HK-2 (cell line): ENCODE data around the gene TLCD2.
A peak's percentile ranks its signal among the peaks of the same experiment; 100 is the strongest.
"Not testable (repeated sequence)": the region's sequence is repeated elsewhere in the genome, so short reads cannot be mapped to it uniquely, and the experiment has no call there.

Experiments used
- DNase-seq: peaks from one replicate; pipeline ENCODE4 v3.0.0-alpha.2; 2018; ENCODE audit not compliant: unreplicated experiment

Gene TLCD2

GRCh38 chr17:1735834-1736347 lies 25.7 kb upstream of the TLCD2 start:
- no peak for DNase-seq

GRCh38 chr17:1735418-1735817 lies 25.2 kb upstream of the TLCD2 start:
- no peak for DNase-seq

GRCh38 chr17:1733759-1734158 lies 23.6 kb upstream of the TLCD2 start:
- no peak for DNase-seq

GRCh38 chr17:1732833-1733321 lies 22.7 kb upstream of the TLCD2 start:
- DNase-seq: no peak

- DNase-seq: no peak
Observed at GRCh38 chr17:1732241-1732832, 22.2 kb upstream of the TLCD2 start.

- no peak for DNase-seq
Observed at GRCh38 chr17:1731194-1731506, 21.0 kb upstream of the TLCD2 start.

- DNase-seq: peak; percentile 93
Observed at GRCh38 chr17:1730326-1731193, 20.4 kb upstream of the TLCD2 start.

- DNase-seq: no peak
Observed at GRCh38 chr17:1729966-1730325, 19.8 kb upstream of the TLCD2 start.

- no peak for DNase-seq
Observed at GRCh38 chr17:1727876-1728630, 17.9 kb upstream of the TLCD2 start.

- DNase-seq: no peak
Observed at GRCh38 chr17:1727258-1727789, 17.1 kb upstream of the TLCD2 start.

GRCh38 chr17:1726626-1727257 lies 16.6 kb upstream of the TLCD2 start:
- DNase-seq: no peak

- DNase-seq: no peak
Observed at GRCh38 chr17:1725642-1726511, 15.7 kb upstream of the TLCD2 start.

- no peak for DNase-seq
Observed at GRCh38 chr17:1724869-1725641, 14.9 kb upstream of the TLCD2 start.

- DNase-seq: peak; percentile 88
Observed at GRCh38 chr17:1724351-1724868, 14.2 kb upstream of the TLCD2 start, which contains the start of gene WDR81. TSS of gene WDR81 (plus strand) at chr17:1724704. CDS start at chr17:1724960, 256 bp downstream.

- not testable (repeated sequence) for DNase-seq
Observed at GRCh38 chr17:1722022-1722421, 11.8 kb upstream of the TLCD2 start.

- DNase-seq: peak; percentile 62
Observed at GRCh38 chr17:1720856-1721386, 10.7 kb upstream of the TLCD2 start.

- no peak for DNase-seq
Observed at GRCh38 chr17:1718362-1719165, 8.4 kb upstream of the TLCD2 start.

GRCh38 chr17:1716912-1717695 lies 6.9 kb upstream of the TLCD2 start:
- peak; percentile 94 for DNase-seq
